Stimulated activated CD4-positive, alpha-beta T cell treated with anti-CD3 and anti-CD28 coated beads, Interleukin-1b, Interleukin-23, amount 100 ng/mL, for 4 hours (primary cell): ENCODE results near the gene RAMACL.
A peak's percentile ranks its signal among the peaks of the same experiment; 100 is the strongest.
"Not testable (repeated sequence)": the region's sequence is repeated elsewhere in the genome, so short reads cannot be mapped to it uniquely, and the experiment has no call there.

Source experiments
- DNase-seq, 2 donors: peaks; one replicate each; pipeline ENCODE4 v3.0.0-alpha.2; 2020; ENCODE audit warnings: low read depth in 2 of 2

Gene RAMACL

GRCh38 chr6:166586424-166587156, at the start of gene RAMACL:
RAMACL (minus strand) TSS chr6:166586678; CDS start chr6:166586477, 201 bp downstream.
- DNase-seq = peak in 1 of 2 donors; percentile 12

GRCh38 chr6:166635013-166635970, 48.8 kb upstream of the RAMACL start:
- DNase-seq = no peak

GRCh38 chr6:166634581-166634980, 48.1 kb upstream of the RAMACL start:
- not testable (repeated sequence) for DNase-seq

GRCh38 chr6:166633732-166634535, 47.5 kb upstream of the RAMACL start:
- no peak for DNase-seq

- DNase-seq = no peak
These were observed 46.3 kb upstream of the RAMACL start for GRCh38 chr6:166632731-166633130.

GRCh38 chr6:166630462-166630861, 44.0 kb upstream of the RAMACL start:
- DNase-seq = no peak

GRCh38 chr6:166629628-166630027, 43.1 kb upstream of the RAMACL start:
- no peak for DNase-seq

GRCh38 chr6:166627875-166628801, 41.7 kb upstream of the RAMACL start:
- DNase-seq = peak; percentile 10 to 38

GRCh38 chr6:166627033-166627874, 40.8 kb upstream of the RAMACL start, which contains the start of gene RPS6KA2:
RPS6KA2 (minus strand) TSS chr6:166627251; CDS start chr6:166627019, 232 bp downstream.
- peak; percentile 99 for DNase-seq

- peak; percentile 12 to 13 for DNase-seq
These were observed 39.9 kb upstream of the RAMACL start for GRCh38 chr6:166626177-166627032.

- no peak for DNase-seq
These were observed 38.9 kb upstream of the RAMACL start for GRCh38 chr6:166625356-166625755.

- no peak for DNase-seq
These were observed 37.8 kb upstream of the RAMACL start for GRCh38 chr6:166624275-166624674.

- DNase-seq = no peak
These were observed 36.8 kb upstream of the RAMACL start for GRCh38 chr6:166623318-166623717.

GRCh38 chr6:166621114-166621540, 34.6 kb upstream of the RAMACL start:
- no peak for DNase-seq

- DNase-seq = no peak
These were observed 34.1 kb upstream of the RAMACL start for GRCh38 chr6:166620478-166621113.

- no peak for DNase-seq
These were observed 33.4 kb upstream of the RAMACL start for GRCh38 chr6:166619912-166620311.

GRCh38 chr6:166618866-166619761, 32.6 kb upstream of the RAMACL start:
- no peak for DNase-seq
